AG08395 (cell line): ENCODE measurements around the gene MVB12B.

Experiments used
- DNase-seq: peaks from one replicate; pipeline ENCODE4 v3.0.0; 2012; ENCODE audit warnings: mixed read lengths, low spot score

Gene MVB12B

GRCh38 chr9:126408004-126408403 lies 81.4 kb downstream of the MVB12B start:
- DNase-seq: no peak

GRCh38 chr9:126410229-126410628 lies 83.6 kb downstream of the MVB12B start:
- DNase-seq: no peak

- peak; percentile 50 for DNase-seq
Observed at GRCh38 chr9:126411225-126411947, 84.8 kb downstream of the MVB12B start.

- DNase-seq: no peak
Observed at GRCh38 chr9:126411948-126412284, 85.3 kb downstream of the MVB12B start.

GRCh38 chr9:126412905-126413304 lies 86.3 kb downstream of the MVB12B start:
- DNase-seq: no peak

GRCh38 chr9:126413391-126414068 lies 86.9 kb downstream of the MVB12B start:
- no peak for DNase-seq

GRCh38 chr9:126415741-126416370 lies 89.2 kb downstream of the MVB12B start:
- DNase-seq: no peak

- no peak for DNase-seq
Observed at GRCh38 chr9:126417043-126417442, 90.4 kb downstream of the MVB12B start.

- DNase-seq: no peak
Observed at GRCh38 chr9:126417684-126418083, 91.1 kb downstream of the MVB12B start.

GRCh38 chr9:126418608-126419007 lies 92.0 kb downstream of the MVB12B start:
- no peak for DNase-seq

GRCh38 chr9:126419475-126419874 lies 92.8 kb downstream of the MVB12B start:
- DNase-seq: no peak

- no peak for DNase-seq
Observed at GRCh38 chr9:126420135-126420534, 93.5 kb downstream of the MVB12B start.

GRCh38 chr9:126420643-126421564 lies 94.3 kb downstream of the MVB12B start:
- no peak for DNase-seq

- DNase-seq: no peak
Observed at GRCh38 chr9:126421567-126422428, 95.2 kb downstream of the MVB12B start.

GRCh38 chr9:126423142-126423915 lies 96.7 kb downstream of the MVB12B start:
- no peak for DNase-seq

- no peak for DNase-seq
Observed at GRCh38 chr9:126423916-126424185, 97.2 kb downstream of the MVB12B start.

- DNase-seq: no peak
Observed at GRCh38 chr9:126424511-126424910, 97.9 kb downstream of the MVB12B start.

- no peak for DNase-seq
Observed at GRCh38 chr9:126428534-126429175, 102.0 kb downstream of the MVB12B start.

- no peak for DNase-seq
Observed at GRCh38 chr9:126429190-126429589, 102.6 kb downstream of the MVB12B start.

GRCh38 chr9:126430124-126430523 lies 103.5 kb downstream of the MVB12B start:
- DNase-seq: no peak
